Measurements from ENCODE around the gene TXNDC17.
A peak's percentile ranks its signal among the peaks of the same experiment; 100 is the strongest.

Gene TXNDC17

GRCh38 chr17:6669479-6670212, 28.8 kb downstream of the TXNDC17 start:
- H2AK5ac ChIP-seq (ENCODE audit: low read length) = no peak overlapping the region
- WGBS (ENCODE audit: extremely low coverage, insufficient coverage, insufficient read length) = no CpG with 5 or more reads among the region's 10 CpGs
- no peak overlapping the region for H3K9ac ChIP-seq (ENCODE audit: low read length)
- no peak overlapping the region for H2BK12ac ChIP-seq (ENCODE audit: low read length)
- peak overlapping the region; percentile 30 for H3K4me3 ChIP-seq (ENCODE audit: low read depth, low read length)
- H3K27me3 ChIP-seq (ENCODE audit: insufficient read depth, low read length) = no peaks in the 10 kb centered on the region
- DNase-seq = no peak
- H3K4me1 ChIP-seq (ENCODE audit: control insufficient read depth in 1 of 2, insufficient read depth in 2 of 2, low read length in 2 of 2) = peaks cover 0 to 2% of the 10 kb centered on the region in 2 experiments
- H2AFZ ChIP-seq (ENCODE audit: insufficient read depth, low read length, poor library complexity) = no peak overlapping the region
- H2BK120ac ChIP-seq (ENCODE audit: insufficient read depth, low read length, poor library complexity) = no peak overlapping the region
- no peaks in the 10 kb centered on the region for H3K79me1 ChIP-seq (ENCODE audit: low read length)
- no peaks in the 10 kb centered on the region for H3K79me2 ChIP-seq (ENCODE audit: control insufficient read depth, insufficient read depth, low read length, poor library complexity)
- H3K27ac ChIP-seq (ENCODE audit: low read depth, low read length) = no peak overlapping the region
- H3K9me3 ChIP-seq (ENCODE audit: insufficient read depth, low read depth, low read length) = no peaks in the 10 kb centered on the region
- no peak overlapping the region for H3K14ac ChIP-seq (ENCODE audit: low read length)
- H3K4me2 ChIP-seq (ENCODE audit: low read length) = no peak overlapping the region
- H3K36me3 ChIP-seq (ENCODE audit: control insufficient read depth in 1 of 2, insufficient read depth in 2 of 2, low read length in 2 of 2) = no peaks in the 10 kb centered on the region
- no peak overlapping the region for H3K23ac ChIP-seq (ENCODE audit: low read length)
- H4K8ac ChIP-seq (ENCODE audit: low read depth, low read length) = no peak overlapping the region
- no peak overlapping the region for H2BK5ac ChIP-seq (ENCODE audit: low read depth, low read length, poor library complexity)
- H3K4ac ChIP-seq (ENCODE audit: low read depth, low read length) = no peak overlapping the region
- H4K12ac ChIP-seq (ENCODE audit: low read depth, low read length) = no peak overlapping the region
- no peak overlapping the region for H3K18ac ChIP-seq (ENCODE audit: low read length)
- H4K91ac ChIP-seq (ENCODE audit: low read depth, low read length) = no peak overlapping the region

GRCh38 chr17:6670571-6670970, 29.7 kb downstream of the TXNDC17 start:
- no peak overlapping the region for H3K4me3 ChIP-seq (ENCODE audit: low read depth, low read length)
- no peak overlapping the region for H4K8ac ChIP-seq (ENCODE audit: low read depth, low read length)
- no peaks in the 10 kb centered on the region for H3K36me3 ChIP-seq (ENCODE audit: control insufficient read depth in 1 of 2, insufficient read depth in 2 of 2, low read length in 2 of 2)
- no peak overlapping the region for H3K4me2 ChIP-seq (ENCODE audit: low read length)
- H3K23ac ChIP-seq (ENCODE audit: low read length) = no peak overlapping the region
- no peaks in the 10 kb centered on the region for H3K79me1 ChIP-seq (ENCODE audit: low read length)
- no peaks in the 10 kb centered on the region for H3K27me3 ChIP-seq (ENCODE audit: insufficient read depth, low read length)
- H3K4me1 ChIP-seq (ENCODE audit: control insufficient read depth in 1 of 2, insufficient read depth in 2 of 2, low read length in 2 of 2) = peaks cover 0 to 2% of the 10 kb centered on the region in 2 experiments
- no peak overlapping the region for H4K12ac ChIP-seq (ENCODE audit: low read depth, low read length)
- H4K91ac ChIP-seq (ENCODE audit: low read depth, low read length) = no peak overlapping the region
- no peak overlapping the region for H2AK5ac ChIP-seq (ENCODE audit: low read length)
- H2BK12ac ChIP-seq (ENCODE audit: low read length) = no peak overlapping the region
- H3K27ac ChIP-seq (ENCODE audit: low read depth, low read length) = no peak overlapping the region
- no CpG with 5 or more reads among the region's 8 CpGs for WGBS (ENCODE audit: extremely low coverage, insufficient coverage, insufficient read length)
- H3K18ac ChIP-seq (ENCODE audit: low read length) = no peak overlapping the region
- no peaks in the 10 kb centered on the region for H3K79me2 ChIP-seq (ENCODE audit: control insufficient read depth, insufficient read depth, low read length, poor library complexity)
- no peak overlapping the region for H2BK120ac ChIP-seq (ENCODE audit: insufficient read depth, low read length, poor library complexity)
- H2BK5ac ChIP-seq (ENCODE audit: low read depth, low read length, poor library complexity) = no peak overlapping the region
- no peaks in the 10 kb centered on the region for H3K9me3 ChIP-seq (ENCODE audit: insufficient read depth, low read depth, low read length)
- no peak overlapping the region for H3K9ac ChIP-seq (ENCODE audit: low read length)
- no peak overlapping the region for H3K14ac ChIP-seq (ENCODE audit: low read length)
- peak; percentile 7 to 62 for DNase-seq
- no peak overlapping the region for H2AFZ ChIP-seq (ENCODE audit: insufficient read depth, low read length, poor library complexity)
- H3K4ac ChIP-seq (ENCODE audit: low read depth, low read length) = no peak overlapping the region

DNA sequence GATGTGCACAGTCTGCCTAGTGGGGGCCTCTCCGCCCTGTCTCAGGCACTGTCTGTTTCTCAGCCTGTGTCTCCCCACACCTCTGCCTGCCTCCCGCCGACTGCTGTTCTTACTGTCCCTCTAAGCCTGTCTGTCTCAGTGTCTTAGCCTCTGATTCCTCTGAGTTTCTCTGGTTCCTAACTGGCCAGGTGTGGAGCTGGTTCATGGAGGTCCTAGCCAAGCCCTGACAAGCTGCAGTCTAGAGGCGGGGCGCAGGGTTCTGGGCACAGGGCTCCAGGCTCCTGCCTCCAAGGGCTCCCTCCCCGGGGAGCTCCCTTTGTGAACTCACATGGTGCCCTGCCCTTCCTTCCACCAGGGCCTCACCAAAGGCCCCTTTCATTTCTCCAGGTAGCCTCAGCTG, 30.1 kb downstream of the TXNDC17 start:
- H3K23ac ChIP-seq (ENCODE audit: low read length) = no peak overlapping the region
- no peak overlapping the region for H2BK12ac ChIP-seq (ENCODE audit: low read length)
- no peaks in the 10 kb centered on the region for H3K27me3 ChIP-seq (ENCODE audit: insufficient read depth, low read length)
- no CpG with 5 or more reads among the region's 6 CpGs for WGBS (ENCODE audit: extremely low coverage, insufficient coverage, insufficient read length)
- no peak overlapping the region for H4K12ac ChIP-seq (ENCODE audit: low read depth, low read length)
- no peak overlapping the region for H3K4ac ChIP-seq (ENCODE audit: low read depth, low read length)
- peaks cover 0 to 2% of the 10 kb centered on the region in 2 experiments for H3K4me1 ChIP-seq (ENCODE audit: control insufficient read depth in 1 of 2, insufficient read depth in 2 of 2, low read length in 2 of 2)
- no peak for DNase-seq
- no peak overlapping the region for H3K9ac ChIP-seq (ENCODE audit: low read length)
- no peak overlapping the region for H2BK120ac ChIP-seq (ENCODE audit: insufficient read depth, low read length, poor library complexity)
- H3K79me2 ChIP-seq (ENCODE audit: control insufficient read depth, insufficient read depth, low read length, poor library complexity) = no peaks in the 10 kb centered on the region
- no peaks in the 10 kb centered on the region for H3K9me3 ChIP-seq (ENCODE audit: insufficient read depth, low read depth, low read length)
- no peak overlapping the region for H3K4me2 ChIP-seq (ENCODE audit: low read length)
- no peak overlapping the region for H3K4me3 ChIP-seq (ENCODE audit: low read depth, low read length)
- no peak overlapping the region for H3K18ac ChIP-seq (ENCODE audit: low read length)
- H4K8ac ChIP-seq (ENCODE audit: low read depth, low read length) = no peak overlapping the region
- no peak overlapping the region for H2AFZ ChIP-seq (ENCODE audit: insufficient read depth, low read length, poor library complexity)
- no peak overlapping the region for H4K91ac ChIP-seq (ENCODE audit: low read depth, low read length)
- no peak overlapping the region for H2BK5ac ChIP-seq (ENCODE audit: low read depth, low read length, poor library complexity)
- H3K27ac ChIP-seq (ENCODE audit: low read depth, low read length) = no peak overlapping the region
- H3K14ac ChIP-seq (ENCODE audit: low read length) = no peak overlapping the region
- H3K36me3 ChIP-seq (ENCODE audit: control insufficient read depth in 1 of 2, insufficient read depth in 2 of 2, low read length in 2 of 2) = no peaks in the 10 kb centered on the region
- no peak overlapping the region for H2AK5ac ChIP-seq (ENCODE audit: low read length)
- H3K79me1 ChIP-seq (ENCODE audit: low read length) = no peaks in the 10 kb centered on the region

GRCh38 chr17:6671431-6671830, 30.6 kb downstream of the TXNDC17 start:
- Histone ChIP-seq H3K23ac (ENCODE audit: low read length) (no peak overlapping the region), H3K4ac (ENCODE audit: low read depth, low read length) (no peak overlapping the region), H3K14ac (ENCODE audit: low read length) (no peak overlapping the region), H3K9ac (ENCODE audit: low read length) (no peak overlapping the region), H2BK12ac (ENCODE audit: low read length) (no peak overlapping the region), H3K36me3 (ENCODE audit: control insufficient read depth in 1 of 2, insufficient read depth in 2 of 2, low read length in 2 of 2) (no peaks in the 10 kb centered on the region), H2BK120ac (ENCODE audit: insufficient read depth, low read length, poor library complexity) (no peak overlapping the region), H2BK5ac (ENCODE audit: low read depth, low read length, poor library complexity) (no peak overlapping the region), H3K4me3 (ENCODE audit: low read depth, low read length) (no peak overlapping the region), H3K18ac (ENCODE audit: low read length) (no peak overlapping the region), H3K79me1 (ENCODE audit: low read length) (no peaks in the 10 kb centered on the region), H3K27me3 (ENCODE audit: insufficient read depth, low read length) (no peaks in the 10 kb centered on the region), H4K12ac (ENCODE audit: low read depth, low read length) (no peak overlapping the region), H3K4me2 (ENCODE audit: low read length) (no peak overlapping the region), H3K27ac (ENCODE audit: low read depth, low read length) (no peak overlapping the region), H4K91ac (ENCODE audit: low read depth, low read length) (no peak overlapping the region), H4K8ac (ENCODE audit: low read depth, low read length) (no peak overlapping the region), H2AFZ (ENCODE audit: insufficient read depth, low read length, poor library complexity) (no peak overlapping the region), H3K9me3 (ENCODE audit: insufficient read depth, low read depth, low read length) (no peaks in the 10 kb centered on the region), H3K79me2 (ENCODE audit: control insufficient read depth, insufficient read depth, low read length, poor library complexity) (no peaks in the 10 kb centered on the region), H3K4me1 (ENCODE audit: control insufficient read depth in 1 of 2, insufficient read depth in 2 of 2, low read length in 2 of 2) (peaks cover 0 to 2% of the 10 kb centered on the region in 2 experiments), H2AK5ac (ENCODE audit: low read length) (no peak overlapping the region)
- no CpG with 5 or more reads among the region's 7 CpGs for WGBS (ENCODE audit: extremely low coverage, insufficient coverage, insufficient read length)
- no peak for DNase-seq
